Stimulated activated CD8-positive, alpha-beta memory T cell treated with anti-CD3 and anti-CD28 coated beads, Interleukin-12 subunit alpha, Interleukin-12 subunit beta, amount 100 ng/mL, for 24 hours (primary cell): ENCODE measurements around the gene NUP98.
"Not testable (repeated sequence)": the region's sequence is repeated elsewhere in the genome, so short reads cannot be mapped to it uniquely, and the experiment has no call there.

Experiments used
- DNase-seq: peaks from one replicate; pipeline ENCODE4 v3.0.0-alpha.2; 2020; ENCODE audit errors: extremely low read depth

The NUP98 gene

DNA sequence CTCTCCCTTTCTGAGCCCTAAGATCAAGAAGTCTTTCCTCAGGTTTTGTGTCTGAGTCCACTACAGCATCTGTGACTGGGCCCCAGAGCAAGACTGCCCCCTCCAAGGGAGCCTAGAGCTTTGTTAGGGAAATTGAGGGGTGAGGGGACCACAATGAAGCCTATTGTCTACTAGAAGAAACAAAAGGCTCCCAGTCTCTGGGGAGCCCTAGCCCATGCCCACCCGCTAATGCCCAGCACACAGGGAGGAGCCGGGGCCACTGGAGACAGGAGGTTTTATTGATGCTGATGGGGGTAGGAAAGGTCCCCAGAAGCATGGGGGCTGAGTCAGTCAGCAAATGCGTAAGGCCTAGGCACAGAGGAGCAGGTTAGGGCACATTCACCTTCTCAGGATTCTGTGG, 29.4 kb upstream of the NUP98 start:
- no peak for DNase-seq

GRCh38 chr11:3825473-3826154, 28.3 kb upstream of the NUP98 start:
- no peak for DNase-seq

DNA sequence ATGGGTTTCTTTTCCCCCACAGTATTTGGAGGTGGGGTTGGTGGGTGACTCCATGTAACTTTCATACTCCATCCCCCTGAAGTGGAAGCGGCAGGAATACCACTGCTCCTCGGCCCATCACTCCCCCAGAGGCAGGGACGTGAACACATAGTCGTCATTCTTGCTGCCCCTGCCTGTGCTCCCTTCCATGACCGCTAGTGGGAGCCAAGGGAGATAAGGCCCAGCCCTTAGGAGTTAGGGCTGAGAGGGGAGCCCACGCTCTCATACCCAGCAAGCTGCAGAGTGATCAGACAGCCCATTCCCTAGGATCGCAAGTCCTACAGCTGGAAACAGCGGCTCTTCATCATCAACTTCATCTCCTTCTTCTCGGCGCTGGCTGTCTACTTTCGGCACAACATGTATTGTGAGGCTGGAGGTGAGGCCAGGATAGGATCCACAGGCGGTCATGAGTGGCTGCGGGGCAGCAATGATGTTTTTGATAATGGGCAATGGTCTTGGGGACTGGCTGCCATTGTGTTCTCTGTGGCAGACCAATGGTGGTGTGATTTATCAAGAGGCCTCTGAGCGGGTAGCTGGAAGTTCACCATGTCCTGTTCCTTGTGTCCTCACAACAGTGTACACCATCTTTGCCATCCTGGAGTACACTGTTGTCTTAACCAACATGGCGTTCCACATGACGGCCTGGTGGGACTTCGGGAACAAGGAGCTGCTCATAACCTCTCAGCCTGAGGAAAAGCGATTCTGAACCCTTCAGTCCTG, 27.5 kb upstream of the NUP98 start:
- no peak for DNase-seq

DNA sequence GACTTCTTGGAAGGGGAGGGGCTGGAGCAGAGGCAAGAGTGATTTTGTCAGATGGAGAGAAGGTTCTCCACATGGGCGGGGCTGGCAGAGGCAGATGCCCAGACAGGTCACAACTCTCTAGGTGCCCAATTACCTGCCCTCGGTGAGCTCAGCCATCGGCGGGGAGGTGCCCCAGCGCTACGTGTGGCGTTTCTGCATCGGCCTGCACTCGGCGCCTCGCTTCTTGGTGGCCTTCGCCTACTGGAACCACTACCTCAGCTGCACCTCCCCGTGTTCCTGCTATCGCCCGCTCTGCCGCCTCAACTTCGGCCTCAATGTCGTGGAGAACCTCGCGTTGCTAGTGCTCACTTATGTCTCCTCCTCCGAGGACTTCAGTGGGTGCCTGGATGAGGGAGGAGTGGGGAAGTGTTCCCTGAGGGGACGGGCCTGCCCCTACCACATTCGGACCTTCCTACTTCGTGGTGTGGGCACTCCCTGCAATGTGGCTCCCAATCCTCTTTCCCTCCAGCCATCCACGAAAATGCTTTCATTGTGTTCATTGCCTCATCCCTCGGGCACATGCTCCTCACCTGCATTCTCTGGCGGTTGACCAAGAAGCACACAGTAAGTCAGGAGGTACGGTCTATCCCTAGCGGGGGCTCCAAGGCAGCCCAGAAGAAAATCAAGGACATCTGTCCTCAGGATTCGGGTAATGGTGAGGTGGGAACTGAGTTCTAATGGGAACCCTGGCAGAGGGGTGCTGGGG, 26.6 kb upstream of the NUP98 start:
- DNase-seq: no peak

DNA sequence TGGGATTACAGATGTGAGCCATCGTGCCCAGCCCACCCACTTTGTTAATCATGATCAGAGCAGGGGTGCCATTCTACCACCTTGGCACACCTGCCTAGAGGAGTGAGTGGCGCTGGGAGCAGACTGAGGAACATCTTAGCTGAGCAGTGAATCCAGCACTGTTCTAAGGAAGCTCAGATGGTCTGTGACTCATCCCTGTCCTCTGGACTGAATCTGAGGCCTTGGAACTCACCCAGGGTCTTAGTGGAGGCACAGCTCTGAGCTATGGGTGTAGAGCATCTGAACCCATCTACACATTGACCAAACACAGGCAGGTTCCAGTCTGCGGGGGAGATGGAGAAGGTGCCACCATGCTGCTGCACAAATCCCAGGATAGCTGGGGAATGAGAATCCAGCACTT, 25.9 kb upstream of the NUP98 start:
- DNase-seq: no peak

- no peak for DNase-seq
Measured at GRCh38 chr11:3822312-3822711, 25.0 kb upstream of the NUP98 start.

- DNase-seq: no peak
Measured at GRCh38 chr11:3820971-3821370, 23.6 kb upstream of the NUP98 start.

DNA sequence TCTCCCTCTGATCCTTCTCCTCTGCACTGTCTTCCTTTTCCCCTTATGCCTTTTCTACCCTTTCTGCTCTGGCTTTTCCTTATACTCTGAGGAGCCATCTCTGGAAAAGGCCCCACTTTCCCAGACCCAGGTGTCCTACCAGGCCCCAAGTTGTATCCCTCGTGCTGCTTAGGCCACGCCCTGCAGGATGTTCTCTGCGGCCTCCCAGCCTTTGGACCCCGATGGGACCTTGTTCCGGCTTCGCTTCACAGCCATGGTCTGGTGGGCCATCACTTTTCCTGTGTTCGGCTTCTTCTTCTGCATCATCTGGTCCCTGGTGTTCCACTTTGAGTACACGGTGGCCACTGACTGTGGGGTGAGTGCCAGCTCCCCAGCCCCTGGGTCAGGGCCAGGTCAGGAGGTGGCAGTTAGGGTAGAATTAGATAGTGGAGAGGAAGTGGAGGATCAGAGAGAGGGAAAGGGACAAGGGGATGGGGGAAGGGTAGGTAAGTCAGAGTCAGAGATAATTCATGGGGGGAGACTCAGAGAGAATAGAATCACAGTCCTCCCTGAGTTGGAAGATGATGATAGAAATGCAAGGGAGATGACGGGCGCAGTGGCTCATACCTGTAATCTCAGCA, 19.9 kb upstream of the NUP98 start:
- DNase-seq: no peak

- no peak for DNase-seq
Measured at GRCh38 chr11:3816673-3817072, 19.3 kb upstream of the NUP98 start.

GRCh38 chr11:3815845-3816244, 18.5 kb upstream of the NUP98 start:
- no peak for DNase-seq

- DNase-seq: not testable (repeated sequence)
Measured at GRCh38 chr11:3814832-3815231, 17.5 kb upstream of the NUP98 start.

DNA sequence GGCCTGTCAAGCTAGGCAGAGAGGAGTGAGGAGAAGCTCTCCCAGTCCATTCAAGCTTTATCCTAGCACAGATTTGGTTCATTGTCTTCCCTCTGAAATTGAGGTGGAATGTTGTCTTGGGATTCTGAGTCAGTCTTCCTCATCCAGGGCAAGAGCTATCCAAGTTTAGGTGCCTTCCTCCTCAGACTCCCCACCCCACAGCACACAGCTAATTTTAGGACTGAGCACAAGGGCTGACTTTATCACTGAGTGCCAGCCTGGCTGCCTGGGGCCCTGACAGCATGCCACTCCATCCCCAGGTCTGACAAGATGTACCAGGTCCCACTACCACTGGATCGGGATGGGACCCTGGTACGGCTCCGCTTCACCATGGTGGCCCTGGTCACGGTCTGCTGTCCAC, 13.6 kb upstream of the NUP98 start:
- DNase-seq: no peak

DNA sequence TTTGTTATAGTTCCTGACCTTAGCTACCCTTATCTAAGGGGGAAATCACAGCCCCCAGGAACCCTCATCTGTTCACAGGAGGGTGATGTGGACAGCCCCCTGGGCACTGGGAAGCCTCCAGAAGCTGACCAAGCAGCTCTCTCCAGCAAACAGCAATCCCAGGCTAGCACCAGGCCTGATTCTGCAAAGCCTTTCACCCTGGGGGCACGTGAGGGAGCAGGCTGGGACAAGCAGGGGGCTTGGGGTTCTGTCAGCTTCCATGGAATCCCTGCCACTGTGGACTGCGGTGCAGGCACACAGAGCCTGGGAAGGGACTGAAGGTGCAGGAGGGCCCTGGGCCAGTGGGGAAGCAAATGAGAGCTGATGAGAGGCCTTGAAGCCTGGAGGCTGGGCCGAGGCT, 13.1 kb upstream of the NUP98 start:
- DNase-seq: no peak

- no peak for DNase-seq
Measured at GRCh38 chr11:3809624-3809928, 12.2 kb upstream of the NUP98 start.

- DNase-seq: no peak
Measured at GRCh38 chr11:3808861-3809623, 11.7 kb upstream of the NUP98 start.

DNA sequence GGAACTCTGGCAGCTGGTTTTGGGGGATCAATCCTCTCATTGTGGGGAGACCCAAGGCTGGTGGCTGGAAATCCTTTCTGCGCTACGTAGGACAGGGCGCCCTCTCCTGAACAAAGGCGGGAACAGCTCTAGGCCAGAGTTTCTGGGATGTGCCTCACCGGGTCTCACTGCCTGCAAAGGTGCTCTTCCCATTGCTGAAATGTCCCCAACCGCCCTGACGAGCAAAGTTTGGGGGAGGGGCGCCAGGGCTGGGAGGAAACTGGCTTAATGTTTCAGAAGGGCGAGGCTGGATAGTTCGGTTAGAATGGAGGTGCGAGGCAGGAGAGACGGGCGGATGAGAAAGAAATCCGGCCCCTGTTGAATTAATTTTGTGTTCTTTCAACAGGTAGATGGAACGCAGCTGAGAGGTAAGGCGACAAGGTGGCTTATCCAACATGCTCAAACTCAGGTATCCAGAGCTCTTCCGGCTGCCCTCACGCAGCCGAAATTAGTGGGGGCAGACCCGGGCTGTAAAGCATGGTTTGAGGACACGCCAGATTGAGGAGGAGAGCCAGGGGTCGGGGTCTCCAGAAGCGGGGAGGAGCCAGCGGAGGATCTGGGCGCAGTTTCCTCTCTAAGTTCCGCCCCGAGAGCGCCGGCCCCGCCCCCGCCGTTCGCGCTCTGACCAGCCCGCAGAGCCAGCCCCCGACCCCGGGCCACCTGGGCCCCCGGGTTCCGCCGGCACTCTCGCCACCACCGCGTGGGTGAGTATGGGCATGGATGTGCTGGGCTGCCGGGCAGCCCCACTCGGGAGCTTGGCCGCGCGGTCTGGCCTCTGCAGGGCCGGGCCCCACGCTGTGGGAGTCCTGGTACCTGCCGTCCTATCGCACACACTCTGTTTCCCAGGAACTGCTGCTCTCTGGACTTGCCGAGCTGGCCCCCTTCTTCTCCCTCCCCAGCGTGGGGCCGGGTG, 10.8 kb upstream of the NUP98 start, which contains the start of gene PGAP2:
Gene PGAP2, plus strand, starts transcription at position 652 of the 952 bp plus-strand sequence. CDS start 2,700 bp downstream, outside the sequence.
- peak; percentile 21 for DNase-seq

DNA sequence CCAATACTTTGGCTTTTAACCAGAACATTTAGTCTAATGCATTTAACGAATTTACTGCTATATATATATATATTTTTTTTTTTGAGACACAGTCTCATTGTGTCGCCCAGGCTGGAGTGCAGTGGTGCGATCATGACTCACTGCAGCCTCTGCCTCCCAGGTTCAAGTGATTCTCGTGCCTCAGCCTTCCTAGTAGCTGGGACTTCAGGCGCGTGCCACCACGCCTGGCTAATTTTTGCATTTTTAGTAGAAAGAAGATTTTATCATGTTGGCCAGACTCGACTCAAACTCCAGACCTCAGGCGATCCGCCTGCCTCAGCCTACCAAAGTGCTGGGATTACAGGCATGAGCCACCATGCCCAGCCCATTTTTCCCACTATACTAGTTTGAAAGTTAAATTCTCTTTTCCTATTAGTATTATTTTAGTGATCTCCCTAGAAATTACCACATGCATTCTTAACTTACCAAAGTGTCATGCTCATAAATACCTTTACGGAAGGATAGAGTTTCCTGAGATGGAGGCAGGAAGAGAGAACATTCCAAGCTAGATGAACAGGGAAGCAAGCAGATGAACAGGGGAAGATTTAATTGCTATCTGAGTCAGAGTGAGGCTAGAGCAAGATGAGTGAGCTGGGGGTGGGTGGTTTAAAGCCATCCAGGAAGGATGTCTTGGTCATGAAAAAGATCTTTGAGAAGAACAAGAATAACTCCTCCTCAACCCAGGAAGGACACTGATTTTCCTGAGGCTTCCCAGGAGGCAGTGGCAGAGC, 6.6 kb upstream of the NUP98 start:
- no peak for DNase-seq

DNA sequence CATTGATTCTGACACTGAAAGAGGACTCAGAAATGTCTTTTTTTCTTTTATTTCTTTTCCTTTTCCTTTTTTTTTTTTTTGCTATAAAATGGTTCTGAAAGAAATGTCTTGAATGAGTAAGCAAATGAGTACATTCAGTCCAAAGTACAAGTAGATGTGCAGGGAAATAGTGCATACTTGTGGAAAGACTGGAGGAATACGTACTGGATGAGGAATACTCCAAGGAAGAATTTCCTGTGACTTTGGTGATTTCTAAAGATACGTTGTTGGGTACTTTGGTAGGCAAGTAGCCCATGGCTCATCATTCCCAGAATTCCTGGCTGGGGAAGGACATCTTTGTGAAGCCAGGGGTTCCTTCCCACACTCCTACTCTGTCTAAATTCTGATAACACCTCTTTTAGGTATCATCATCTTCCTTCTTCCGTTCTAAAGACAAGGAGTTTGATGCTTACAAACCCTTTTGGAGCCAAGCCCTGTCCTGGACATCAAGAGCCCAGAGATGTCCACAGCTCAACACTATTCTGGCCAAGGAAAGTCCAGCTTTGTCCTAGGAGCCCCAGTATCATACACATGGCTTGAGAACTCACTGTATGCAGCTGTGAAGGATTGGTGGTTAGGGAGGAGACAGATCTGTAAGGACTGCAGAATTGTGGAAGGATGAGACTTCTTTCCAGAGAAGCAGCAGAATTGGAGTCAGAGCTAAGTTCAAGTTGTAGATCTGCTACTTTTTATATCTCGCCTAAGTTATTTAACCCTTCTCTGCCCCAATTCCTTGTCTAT, 4.8 kb upstream of the NUP98 start:
- no peak for DNase-seq

- DNase-seq: no peak
Measured at GRCh38 chr11:3799873-3800272, 2.5 kb upstream of the NUP98 start.
